Stomach smooth muscle (tissue), 2 donors: ENCODE data around the gene PTPRN2.

Experiments
- H3K27ac ChIP-seq: one replicate; pipeline ENCODE4 v1.7.0; 2013; ENCODE audit warnings: mild to moderate bottlenecking, low read length, inconsistent platforms
- H3K27me3 ChIP-seq, 2 donors: one replicate each; pipeline ENCODE4 v1.7.0; 2013; ENCODE audit warnings: low read length in 2 of 2; ENCODE audit not compliant: insufficient read depth in 2 of 2, control insufficient read depth in 1 of 2
- H3K36me3 ChIP-seq, 2 donors: one replicate each; pipeline ENCODE4 v1.7.0; 2013; ENCODE audit warnings: low read length in 2 of 2; ENCODE audit not compliant: control insufficient read depth in 2 of 2, insufficient read depth in 2 of 2
- H3K4me1 ChIP-seq: one replicate; pipeline ENCODE4 v1.7.0; 2013; ENCODE audit warnings: low read length; ENCODE audit not compliant: control insufficient read depth, insufficient read depth
- H3K4me3 ChIP-seq, 2 donors: one replicate each; pipeline ENCODE4 v1.7.0; 2013; ENCODE audit warnings: low read length in 2 of 2
- H3K9ac ChIP-seq, 2 donors: one replicate each; pipeline ENCODE4 v1.7.0; 2013; ENCODE audit warnings: low read length in 2 of 2, mild to moderate bottlenecking in 1 of 2
- H3K9me3 ChIP-seq, 2 donors: one replicate each; pipeline ENCODE4 v1.7.0; 2013; ENCODE audit warnings: low read length in 2 of 2; ENCODE audit not compliant: control insufficient read depth in 2 of 2
- donor health status: healthy.
- donor health status: Pancreatic carcinoma.

Gene PTPRN2

DNA sequence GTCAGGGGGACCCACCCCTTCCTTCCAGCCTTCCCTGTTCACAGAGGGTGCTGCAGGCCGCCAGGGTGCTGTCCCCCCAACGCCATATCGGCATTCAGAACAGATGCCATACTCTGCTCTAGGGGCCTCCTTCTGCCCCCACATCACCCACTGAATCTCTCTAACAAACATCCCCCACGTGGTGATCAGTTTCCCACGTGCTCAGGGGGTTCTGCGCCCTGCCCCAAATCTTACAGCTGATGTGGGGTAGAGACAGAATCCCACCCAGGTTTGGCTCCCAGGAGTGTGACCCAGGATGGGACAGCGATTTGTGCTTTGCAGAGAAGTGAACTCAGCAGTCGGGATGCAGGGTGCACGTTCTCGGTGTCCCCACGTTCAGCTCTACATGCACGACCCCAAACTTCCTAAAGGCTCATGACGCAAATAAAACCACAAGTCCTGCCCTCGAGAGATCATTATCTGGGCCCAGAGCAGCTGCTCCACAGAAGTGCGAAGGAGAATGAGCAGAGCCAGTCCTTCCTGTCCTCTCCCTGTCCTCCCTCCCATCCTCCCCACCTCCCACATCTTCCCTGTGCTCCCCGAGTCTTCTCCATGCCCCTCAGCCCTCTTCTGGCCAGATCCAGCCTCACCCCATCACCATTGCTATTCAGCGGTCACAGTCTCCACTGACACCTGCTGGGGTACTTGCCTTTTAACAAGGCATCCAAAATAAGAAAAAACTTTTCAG is 827.5 kb downstream of the PTPRN2 start:
- no peak overlapping the region for H3K9ac ChIP-seq
- no peaks in the 10 kb centered on the region for H3K36me3 ChIP-seq
- H3K4me3 ChIP-seq = no peak overlapping the region
- no peaks in the 10 kb centered on the region for H3K4me1 ChIP-seq
- peaks cover 6 to 16% of the 10 kb centered on the region in 2 donors for H3K9me3 ChIP-seq
- H3K27ac ChIP-seq = no peak overlapping the region
- no peaks in the 10 kb centered on the region for H3K27me3 ChIP-seq

DNA sequence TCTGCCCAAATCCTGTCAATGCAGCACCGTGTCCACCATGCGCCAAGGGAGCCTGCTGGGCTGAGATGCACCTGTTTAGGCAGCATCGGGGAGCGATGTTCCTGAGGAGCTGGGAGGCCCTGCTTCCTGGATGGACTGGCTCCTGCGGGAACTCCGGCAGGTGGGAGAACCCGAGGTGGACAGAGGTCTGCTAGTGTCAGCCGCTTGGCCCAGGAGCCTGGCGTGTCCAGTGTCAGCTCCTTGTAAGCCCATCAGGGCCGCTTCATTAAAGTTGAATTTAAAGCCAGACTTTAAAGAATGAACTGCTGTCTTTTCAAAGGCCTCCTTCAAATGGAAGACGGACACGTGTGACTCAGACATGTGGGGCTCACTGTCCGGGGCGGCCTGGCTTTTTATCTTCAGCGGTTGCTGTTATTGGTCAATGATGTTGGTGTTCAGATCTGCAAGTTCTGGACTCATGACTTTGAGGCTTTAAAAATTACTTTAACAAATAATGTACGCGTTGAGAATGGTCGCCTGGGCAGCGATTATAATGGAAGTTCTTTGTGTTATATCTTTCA is 828.3 kb downstream of the PTPRN2 start:
- Histone ChIP-seq H3K4me3 (no peak overlapping the region), H3K9ac (no peak overlapping the region), H3K36me3 (no peaks in the 10 kb centered on the region)

DNA sequence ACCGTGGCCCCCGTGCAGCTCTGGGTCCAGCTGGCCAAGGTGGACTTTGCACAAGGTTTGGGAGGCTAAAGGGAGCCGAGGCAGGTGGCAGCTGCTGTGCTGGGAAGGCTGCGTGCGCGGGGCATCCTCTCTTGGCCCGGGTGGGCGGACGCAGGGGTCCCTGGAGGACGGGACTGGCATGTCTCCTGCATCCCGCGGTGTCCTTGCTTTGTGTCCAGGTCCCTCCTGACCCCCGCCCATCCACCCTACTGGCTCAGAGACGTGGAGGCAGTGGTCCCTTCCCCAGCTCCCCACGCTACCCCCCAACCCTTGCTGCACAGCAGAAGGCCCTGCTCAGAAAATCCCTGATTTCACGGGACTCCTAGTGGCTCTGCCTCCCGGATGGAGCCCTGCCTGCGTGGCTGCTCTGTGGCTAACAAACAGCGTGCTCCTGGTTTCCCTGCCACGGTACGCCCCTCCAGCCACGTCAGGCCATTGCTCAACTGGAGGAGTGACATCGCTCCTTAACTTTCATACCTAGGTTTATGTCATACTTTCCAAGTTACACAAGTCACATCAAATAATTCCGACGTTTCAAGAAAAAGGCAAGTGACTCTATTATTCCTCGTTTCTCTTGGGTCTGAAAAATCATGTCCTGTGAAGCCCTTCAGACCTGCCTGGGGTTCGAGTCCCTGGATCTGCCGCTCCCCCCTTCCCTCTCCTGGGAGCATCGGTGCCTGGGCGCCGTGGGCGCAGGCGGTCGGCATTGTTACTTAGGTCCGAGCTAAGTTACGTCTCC is 829.0 kb downstream of the PTPRN2 start:
- H3K36me3 ChIP-seq = no peaks in the 10 kb centered on the region
- H3K9me3 ChIP-seq = peaks cover 0 to 8% of the 10 kb centered on the region in 2 donors
- no peak overlapping the region for H3K27ac ChIP-seq
- no peaks in the 10 kb centered on the region for H3K4me1 ChIP-seq
- H3K27me3 ChIP-seq = no peaks in the 10 kb centered on the region
- H3K9ac ChIP-seq = no peak overlapping the region
- no peak overlapping the region for H3K4me3 ChIP-seq

More for the DNA sequence above, 828.3 kb downstream of the PTPRN2 start:
- Histone ChIP-seq H3K9me3 (peaks cover 0 to 11% of the 10 kb centered on the region in 2 donors), H3K27ac (no peak overlapping the region), H3K27me3 (no peaks in the 10 kb centered on the region), H3K4me1 (no peaks in the 10 kb centered on the region)

DNA sequence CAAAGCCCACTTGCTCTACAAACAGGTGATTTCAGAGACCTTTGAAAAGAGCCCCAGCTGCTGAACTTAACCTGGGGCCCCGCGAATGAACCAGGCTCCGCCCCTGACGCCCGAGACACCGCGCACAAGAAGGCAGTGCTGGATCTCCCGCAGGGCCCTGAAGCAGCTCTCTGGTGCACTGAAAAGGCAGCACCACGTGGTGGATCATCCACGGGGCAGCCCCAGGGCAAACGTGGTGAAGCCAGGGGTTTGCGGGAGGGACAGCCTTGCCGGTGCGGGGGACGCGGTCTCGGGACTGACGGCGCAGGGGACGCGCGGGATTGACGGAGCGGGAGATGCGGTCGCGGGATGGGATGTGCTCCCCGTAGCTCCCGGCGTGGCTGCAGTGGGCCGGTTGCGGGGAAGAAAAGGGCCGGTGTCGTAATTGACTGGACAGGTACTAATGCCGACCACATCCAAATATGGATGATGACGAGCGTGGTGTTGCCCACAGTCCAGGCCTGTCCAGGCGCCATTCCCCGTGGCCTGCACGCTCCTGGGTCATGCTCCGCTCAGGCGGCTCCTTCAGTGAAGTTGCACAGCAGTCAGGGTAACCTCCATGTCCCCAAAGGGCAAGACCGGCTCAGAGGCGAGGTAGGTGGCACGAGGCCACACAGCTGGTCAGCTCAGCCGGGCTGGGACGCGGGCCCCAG is 829.7 kb downstream of the PTPRN2 start:
- no peaks in the 10 kb centered on the region for H3K4me1 ChIP-seq
- no peaks in the 10 kb centered on the region for H3K27me3 ChIP-seq
- no peak overlapping the region for H3K9ac ChIP-seq
- H3K9me3 ChIP-seq = peaks cover 0 to 8% of the 10 kb centered on the region in 2 donors
- H3K4me3 ChIP-seq = no peak overlapping the region
- H3K36me3 ChIP-seq = no peaks in the 10 kb centered on the region
- no peak overlapping the region for H3K27ac ChIP-seq

DNA sequence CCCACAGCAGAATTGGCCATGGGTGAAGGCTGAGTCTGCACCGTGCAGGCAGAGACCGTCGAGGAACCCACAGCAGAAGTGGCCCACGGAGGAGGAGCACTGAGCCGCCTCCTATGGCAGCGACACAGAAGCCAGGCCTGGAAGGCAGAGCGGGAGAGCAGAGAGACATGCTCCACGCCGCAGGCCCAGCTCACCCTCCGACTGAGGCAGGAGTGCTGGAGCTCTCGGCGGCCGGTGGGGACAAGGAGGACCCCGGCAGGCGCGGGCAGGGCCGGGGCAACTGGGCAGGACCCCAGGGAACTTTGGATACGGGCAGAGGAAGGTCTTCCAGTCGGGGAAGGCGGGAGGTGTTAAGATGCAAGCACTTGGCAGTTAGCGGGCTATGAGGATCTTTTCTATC is 830.4 kb downstream of the PTPRN2 start:
- Histone ChIP-seq H3K4me3 (no peak overlapping the region), H3K4me1 (no peaks in the 10 kb centered on the region), H3K36me3 (no peaks in the 10 kb centered on the region), H3K27ac (no peak overlapping the region), H3K9me3 (peaks cover 0 to 8% of the 10 kb centered on the region in 2 donors), H3K9ac (no peak overlapping the region), H3K27me3 (no peaks in the 10 kb centered on the region)

DNA sequence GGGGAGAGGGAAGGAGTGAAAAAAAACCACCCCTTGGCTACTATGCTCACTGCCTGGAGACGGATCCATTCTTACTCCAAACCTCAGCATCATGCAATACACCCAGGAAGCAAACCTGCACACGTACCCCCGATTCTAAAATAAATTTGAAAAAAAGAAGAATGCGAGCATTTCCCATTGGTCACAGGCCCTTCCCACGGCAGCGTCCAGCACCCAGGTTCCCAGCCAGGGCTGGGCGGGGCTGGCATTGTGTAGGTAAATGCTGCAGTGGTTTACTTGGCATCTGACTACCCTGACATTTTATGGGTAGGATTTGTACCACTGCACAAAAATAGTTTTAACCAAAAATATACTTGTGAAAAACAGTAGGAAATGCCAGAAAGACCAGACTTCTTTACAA is 831.9 kb downstream of the PTPRN2 start:
- no peak overlapping the region for H3K9ac ChIP-seq
- no peak overlapping the region for H3K27ac ChIP-seq
- H3K9me3 ChIP-seq = peaks cover 0 to 8% of the 10 kb centered on the region in 2 donors
- no peak overlapping the region for H3K4me3 ChIP-seq
- no peaks in the 10 kb centered on the region for H3K27me3 ChIP-seq
- no peaks in the 10 kb centered on the region for H3K4me1 ChIP-seq
- no peaks in the 10 kb centered on the region for H3K36me3 ChIP-seq

DNA sequence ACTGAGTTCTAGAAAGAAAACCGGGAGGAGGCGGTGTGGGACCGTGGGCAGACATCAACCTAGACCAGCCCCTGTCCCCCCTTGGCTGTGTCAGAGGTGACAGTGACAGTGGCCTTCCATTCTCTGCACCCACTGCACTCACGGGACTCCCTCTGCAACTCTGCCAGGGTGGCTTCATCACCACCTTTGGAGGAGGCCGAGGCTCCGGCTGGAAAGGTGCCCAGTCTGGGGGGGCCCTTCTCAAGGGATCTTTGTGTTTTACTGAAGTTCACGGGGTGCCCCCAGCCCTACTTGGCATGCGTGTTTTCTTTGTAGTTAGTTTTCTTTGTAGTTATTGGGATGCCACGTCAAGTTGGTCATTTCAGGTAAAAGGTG is 833.2 kb downstream of the PTPRN2 start:
- Histone ChIP-seq H3K4me1 (no peaks in the 10 kb centered on the region), H3K27me3 (no peaks in the 10 kb centered on the region), H3K27ac (no peak overlapping the region), H3K4me3 (no peak overlapping the region), H3K9me3 (peaks cover 0 to 3% of the 10 kb centered on the region in 2 donors), H3K36me3 (no peaks in the 10 kb centered on the region), H3K9ac (no peak overlapping the region)

DNA sequence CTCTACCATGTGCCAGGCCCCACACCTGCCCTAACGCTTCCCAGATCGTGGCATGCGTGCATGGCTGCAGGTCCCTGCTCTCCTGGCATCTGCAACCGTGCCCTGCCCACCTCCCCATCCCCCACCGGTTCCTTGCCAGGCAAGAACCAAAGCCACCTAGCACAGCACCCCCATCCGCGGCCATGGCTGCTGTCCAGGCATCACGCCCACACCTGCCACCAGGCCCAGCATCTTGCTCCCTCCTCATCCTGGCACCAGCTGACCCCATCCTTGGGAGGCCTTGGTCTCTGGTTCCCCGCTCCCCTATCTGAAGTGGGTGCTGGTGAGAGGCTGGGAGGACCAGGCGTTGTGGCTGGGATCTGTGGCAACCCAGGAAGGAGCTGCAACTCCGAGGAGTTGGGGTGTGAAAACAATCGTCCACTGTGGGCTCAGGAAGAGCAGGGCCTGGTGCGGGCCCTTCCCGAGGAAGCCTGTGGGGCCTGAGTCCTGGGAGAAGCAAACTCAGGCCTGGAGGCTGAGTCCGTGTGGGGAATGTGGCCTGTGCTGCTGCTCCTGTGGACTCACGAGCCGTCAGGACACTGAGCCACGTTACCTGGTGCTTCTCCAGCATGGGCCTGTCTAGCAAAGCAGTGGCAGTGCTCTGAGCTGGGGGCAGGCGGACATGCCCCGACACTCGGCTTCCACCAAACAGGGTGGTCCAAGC is 833.8 kb downstream of the PTPRN2 start:
- Histone ChIP-seq H3K27ac (no peak overlapping the region), H3K27me3 (no peaks in the 10 kb centered on the region), H3K4me1 (no peaks in the 10 kb centered on the region), H3K9ac (no peak overlapping the region), H3K36me3 (no peaks in the 10 kb centered on the region), H3K9me3 (peaks cover 0 to 3% of the 10 kb centered on the region in 2 donors), H3K4me3 (no peak overlapping the region)

DNA sequence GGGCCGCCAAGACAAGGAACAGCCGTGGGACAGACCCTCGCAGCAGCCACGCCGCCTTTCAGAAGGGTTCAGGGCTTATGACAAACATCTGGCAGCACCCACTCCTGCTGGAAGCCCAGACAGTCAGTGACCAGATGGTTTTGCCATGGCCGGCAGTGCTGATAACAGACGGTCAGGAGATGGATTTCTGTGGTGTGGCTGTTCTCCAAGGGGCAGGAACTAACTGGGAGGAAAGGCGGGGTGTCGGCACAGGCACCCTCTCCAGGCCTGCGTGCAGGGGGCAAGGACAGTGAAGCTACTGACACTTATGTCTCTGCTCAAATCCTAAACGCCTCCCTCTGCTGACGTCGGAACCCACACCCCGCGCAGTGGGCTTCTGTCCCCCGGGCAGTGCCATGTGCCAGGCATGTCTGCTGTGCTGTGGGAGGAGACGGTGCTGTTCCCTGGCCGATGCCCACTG is 834.8 kb downstream of the PTPRN2 start:
- H3K9me3 ChIP-seq = peaks cover 0 to 3% of the 10 kb centered on the region in 2 donors
- H3K27me3 ChIP-seq = no peaks in the 10 kb centered on the region
- no peak overlapping the region for H3K9ac ChIP-seq
- no peaks in the 10 kb centered on the region for H3K36me3 ChIP-seq
- no peak overlapping the region for H3K4me3 ChIP-seq
- H3K27ac ChIP-seq = no peak overlapping the region
- H3K4me1 ChIP-seq = no peaks in the 10 kb centered on the region
